Lung (tissue), 12 donors: ENCODE results near the gene LMF1. TPM values are rescaled to one million over a fixed set of nuclear protein-coding genes. Genes with fewer than 3 reads are reported as not detected.

Experiments used
- ATAC-seq: fragments of 200-7000 bp; cut with Tn5 transposase; one replicate; pipeline ENCODE4 v1.9.1; 2020; ENCODE audit warnings: moderate number of reproducible peaks; ENCODE audit not compliant: insufficient read depth, low FRiP score
- DNase-seq, 3 donors: peaks; one replicate each; pipeline ENCODE4 v3.0.0-alpha.2; 2013 to 2017
- H3K27ac ChIP-seq, 2 donors: one replicate each; pipeline ENCODE4 v1.5.1; 2013; ENCODE audit warnings: mild to moderate bottlenecking in 2 of 2, moderate library complexity in 2 of 2, control low read depth in 1 of 2, inconsistent platforms in 1 of 2, low read depth in 1 of 2, low read length in 1 of 2
- H3K27me3 ChIP-seq, 3 donors: one replicate each; pipeline ENCODE4 v1.5.1; 2013; ENCODE audit warnings: low read length in 2 of 3; ENCODE audit not compliant: control insufficient read depth in 3 of 3, insufficient read depth in 3 of 3
- H3K36me3 ChIP-seq, 4 donors: one replicate each; pipeline ENCODE4 v1.5.1; 2013; ENCODE audit warnings: low read length in 4 of 4, mild to moderate bottlenecking in 1 of 4, moderate library complexity in 1 of 4; ENCODE audit not compliant: control insufficient read depth in 4 of 4, insufficient read depth in 4 of 4
- H3K4me1 ChIP-seq, 5 donors: one replicate each; pipeline ENCODE4 v1.5.1; 2013; ENCODE audit warnings: low read length in 5 of 5, mild to moderate bottlenecking in 2 of 5, moderate library complexity in 1 of 5; ENCODE audit not compliant: control insufficient read depth in 5 of 5, insufficient read depth in 5 of 5
- H3K4me3 ChIP-seq: one replicate; pipeline ENCODE4 v1.5.1; 2013; ENCODE audit warnings: mild to moderate bottlenecking, control low read depth, moderate library complexity
- H3K9ac ChIP-seq, 2 donors: one replicate each; pipeline ENCODE4 v1.5.1; 2013; ENCODE audit warnings: low read length in 2 of 2, control low read depth in 1 of 2; ENCODE audit not compliant: insufficient read depth in 1 of 2
- H3K9me3 ChIP-seq, 4 donors: one replicate each; pipeline ENCODE4 v1.5.1; 2013; ENCODE audit warnings: low read length in 3 of 4, mild to moderate bottlenecking in 1 of 4, moderate library complexity in 1 of 4; ENCODE audit not compliant: control insufficient read depth in 4 of 4, insufficient read depth in 3 of 4
- WGBS, 2 donors: extraction: QIAGEN DNeasy Blood & Tissue Kit; methylation state at CpG; one replicate each; pipeline ENCODE4 v1.1.7; 2013; 5-methylcytosine and 5-hydroxymethylcytosine counted together
- polyA plus RNA-seq, 2 donors: library from polyadenylated mRNA; stranded (reverse); fragments of 200-250 nt; gene quantifications; one replicate each; pipeline ENCODE4 v1.2.1, GENCODE V29; 2013
- total RNA-seq, 2 donors: library from RNA; depleted of rRNA in 1 of 2; stranded (reverse); fragments of >200 nt in 1 of 2; gene quantifications; one replicate each; pipeline ENCODE4 v1.2.1, GENCODE V29; 2014 to 2021
- TF ChIP-seq, protein P1 (sequence below): IDR thresholded peaks from 2 replicates; pipeline ENCODE4 v1.5.1; 2012; ENCODE audit warnings: mild to moderate bottlenecking; ENCODE audit errors: control extremely low read depth, extremely low read depth
- donor health status: control.
- donor health status: control.
- donor health status: Bipolar disorder and iron deficiency.
- donor health status: healthy.
- donor health status: DM: yes; HTN: yes; CAD: no.

Gene LMF1
- total and polyA plus RNA-seq, 4 donors: 9.1 to 23.7 (median 20.6) TPM

- H3K27ac ChIP-seq: no peak overlapping the region
- peaks cover 3 to 33% (median 28%) of the 10 kb centered on the region in 3 donors for H3K27me3 ChIP-seq
- H3K4me3 ChIP-seq: no peak overlapping the region
- 62 to 67% methylated on average over 22 of the region's 22 CpGs for WGBS, 2 donors
- ATAC-seq (no peak), DNase-seq (no peak)
- no peak overlapping the region for H3K9ac ChIP-seq
- TF ChIP-seq, protein P1, sequence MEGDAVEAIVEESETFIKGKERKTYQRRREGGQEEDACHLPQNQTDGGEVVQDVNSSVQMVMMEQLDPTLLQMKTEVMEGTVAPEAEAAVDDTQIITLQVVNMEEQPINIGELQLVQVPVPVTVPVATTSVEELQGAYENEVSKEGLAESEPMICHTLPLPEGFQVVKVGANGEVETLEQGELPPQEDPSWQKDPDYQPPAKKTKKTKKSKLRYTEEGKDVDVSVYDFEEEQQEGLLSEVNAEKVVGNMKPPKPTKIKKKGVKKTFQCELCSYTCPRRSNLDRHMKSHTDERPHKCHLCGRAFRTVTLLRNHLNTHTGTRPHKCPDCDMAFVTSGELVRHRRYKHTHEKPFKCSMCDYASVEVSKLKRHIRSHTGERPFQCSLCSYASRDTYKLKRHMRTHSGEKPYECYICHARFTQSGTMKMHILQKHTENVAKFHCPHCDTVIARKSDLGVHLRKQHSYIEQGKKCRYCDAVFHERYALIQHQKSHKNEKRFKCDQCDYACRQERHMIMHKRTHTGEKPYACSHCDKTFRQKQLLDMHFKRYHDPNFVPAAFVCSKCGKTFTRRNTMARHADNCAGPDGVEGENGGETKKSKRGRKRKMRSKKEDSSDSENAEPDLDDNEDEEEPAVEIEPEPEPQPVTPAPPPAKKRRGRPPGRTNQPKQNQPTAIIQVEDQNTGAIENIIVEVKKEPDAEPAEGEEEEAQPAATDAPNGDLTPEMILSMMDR: no peak
- peaks cover 0 to 3% (median 0%) of the 10 kb centered on the region in 5 donors for H3K4me1 ChIP-seq
- no peaks in the 10 kb centered on the region for H3K36me3 ChIP-seq
- peaks cover 0 to 12% (median 2%) of the 10 kb centered on the region in 4 donors for H3K9me3 ChIP-seq
Observed at GRCh38 chr16:813916-814412, 156.8 kb downstream of the LMF1 start.

GRCh38 chr16:813204-813915 lies 157.4 kb downstream of the LMF1 start:
- Histone ChIP-seq H3K9me3 (peaks cover 0 to 12% (median 1%) of the 10 kb centered on the region in 4 donors), H3K27me3 (peaks cover 3 to 28% (median 24%) of the 10 kb centered on the region in 3 donors), H3K9ac (no peak overlapping the region), H3K4me1 (peaks cover 0 to 4% (median 1%) of the 10 kb centered on the region in 5 donors), H3K27ac (no peak overlapping the region), H3K36me3 (no peaks in the 10 kb centered on the region), H3K4me3 (no peak overlapping the region)
- 10 to 15% methylated on average over 64 to 67 of the region's 67 CpGs for WGBS, 2 donors
- DNase-seq: peak in 2 of 3 donors; percentile 35 to 38
- no peak for ATAC-seq
- TF ChIP-seq, protein P1: peak; percentile 26

GRCh38 chr16:808085-808386 lies 162.7 kb downstream of the LMF1 start:
- WGBS, 2 donors: 32 to 41% methylated on average over 19 of the region's 19 CpGs
- Histone ChIP-seq H3K36me3 (no peaks in the 10 kb centered on the region), H3K9me3 (peaks cover 0 to 7% (median 1%) of the 10 kb centered on the region in 4 donors), H3K9ac (peak overlapping the region in 1 of 2 donors; percentile 68), H3K4me3 (peak overlapping the region; percentile 38), H3K4me1 (peaks cover 0 to 6% (median 2%) of the 10 kb centered on the region in 5 donors), H3K27ac (peak overlapping the region; percentile 30 to 32), H3K27me3 (peaks cover 0 to 14% (median 4%) of the 10 kb centered on the region in 3 donors)
- ATAC-seq (no peak), DNase-seq (no peak)
- TF ChIP-seq, protein P1: no peak
